Activated T-helper 2 cell treated with anti-CD3 and anti-CD28 coated beads, Interferon-gamma antibody, Interleukin-2, Interleukin-4, amounts not matched to agents 10 μg/mL and 5 μg/mL and 100 μg/mL, durations not matched to agents 14 hours and 24 hours and 36 hours (primary cell): ENCODE results near the gene LOXL1. TPM values are rescaled to one million over a fixed set of nuclear protein-coding genes. Genes with fewer than 3 reads are reported as not detected.

ENCODE experiments used
- DNase-seq: peaks from one replicate; pipeline ENCODE4 v3.0.0; 2021; ENCODE audit warnings: low spot score
- H3K27ac Mint-ChIP-seq: one replicate; pipeline ENCODE4 v1.8.0; 2021; ENCODE audit warnings: mixed read lengths
- H3K27me3 Mint-ChIP-seq: one replicate; pipeline ENCODE4 v1.8.0; 2021; ENCODE audit warnings: low read depth, mixed read lengths
- H3K36me3 Mint-ChIP-seq: one replicate; pipeline ENCODE4 v1.8.0; 2021; ENCODE audit warnings: low read depth, mixed read lengths
- H3K4me1 Mint-ChIP-seq: one replicate; pipeline ENCODE4 v1.8.0; 2021; ENCODE audit warnings: low read depth, mixed read lengths
- H3K4me3 Mint-ChIP-seq: one replicate; pipeline ENCODE4 v1.8.0; 2021; ENCODE audit warnings: low read depth, mild to moderate bottlenecking, moderate library complexity, mixed read lengths
- H3K9me3 Mint-ChIP-seq: one replicate; pipeline ENCODE4 v1.8.0; 2021; ENCODE audit warnings: mixed read lengths
- intact Hi-C: fragments of 100-400 bp; cut with micrococcal nuclease; formaldehyde crosslinking; loops from one replicate; pipeline ENCODE4 v1.15.1; 2023
- total RNA-seq: library from RNA; stranded (reverse); gene quantifications from 2 replicates; pipeline ENCODE4 v1.2.3, GENCODE V29; 2022

LOXL1 gene
- total RNA-seq, 1 donor from 2014 or later = 0.84 TPM

DNA sequence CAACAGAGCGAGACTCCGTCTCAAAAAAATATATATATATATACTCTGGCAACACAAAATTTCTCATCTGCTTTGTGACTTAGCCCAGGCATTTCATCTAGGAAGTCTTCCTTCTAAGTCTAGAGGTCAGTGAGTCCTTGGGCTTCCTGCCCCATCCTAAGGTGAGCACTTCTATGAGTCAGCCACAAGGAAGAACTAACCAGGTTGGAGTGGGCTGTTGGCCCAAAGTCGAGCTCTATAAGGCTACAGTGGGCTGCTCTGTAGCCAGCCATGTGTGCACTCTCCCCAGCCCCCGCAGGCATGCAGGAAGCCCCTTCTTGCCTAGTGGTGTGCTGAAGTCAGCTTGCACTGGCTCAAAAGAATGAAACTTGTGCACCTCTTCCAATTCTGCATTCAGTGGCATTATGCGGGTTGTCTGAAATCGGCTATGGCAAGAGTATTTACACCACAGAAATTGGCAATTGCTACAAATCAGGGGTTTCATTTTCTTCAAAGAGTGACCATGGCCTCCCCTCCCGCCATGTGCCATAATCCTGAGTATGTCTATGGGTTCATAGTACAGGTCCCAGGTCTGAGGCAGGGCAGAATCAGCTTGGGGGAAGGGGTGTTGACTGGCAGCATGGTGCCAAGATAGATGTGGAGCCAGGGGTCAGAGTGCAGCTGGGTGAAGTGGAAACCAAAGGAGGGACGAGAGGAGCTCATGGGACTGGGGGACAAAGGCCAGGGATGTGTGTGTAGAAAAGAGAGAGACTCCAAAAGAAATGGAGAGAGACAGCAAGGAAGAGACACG, 22.0 kb upstream of the LOXL1 start:
- H3K4me3 Mint-ChIP-seq = no peak overlapping the region
- H3K27ac Mint-ChIP-seq = no peak overlapping the region
- H3K4me1 Mint-ChIP-seq = no peaks in the 10 kb centered on the region

DNA sequence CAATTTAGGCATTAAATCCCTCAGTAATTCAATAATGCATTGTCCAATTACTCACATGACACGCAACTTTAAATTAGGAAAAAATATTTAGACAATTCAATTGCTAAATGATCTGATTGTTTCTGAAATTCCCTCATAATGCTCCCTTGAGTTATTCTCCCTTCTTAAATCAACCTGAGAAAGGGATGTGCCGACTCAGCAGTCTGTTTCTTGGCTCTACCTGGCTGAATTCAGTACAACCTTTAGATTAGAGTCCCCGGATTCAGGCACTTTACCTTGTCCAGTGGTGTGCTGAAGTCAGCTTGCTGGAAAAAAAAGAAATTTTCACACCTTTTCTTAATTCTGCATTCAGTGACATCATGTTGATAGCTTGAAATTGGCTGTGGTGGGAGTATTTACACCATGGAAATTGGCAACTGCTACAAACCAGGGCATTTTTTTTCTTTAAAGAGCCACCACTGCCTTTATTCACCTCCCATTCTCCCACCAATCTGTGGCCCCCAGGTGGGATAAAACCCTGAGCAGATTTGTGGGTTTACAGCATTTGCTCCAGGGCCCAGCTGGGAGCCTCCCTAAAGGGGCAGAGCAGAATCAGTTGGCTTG, 20.9 kb upstream of the LOXL1 start:
- H3K27me3 Mint-ChIP-seq = no peaks in the 10 kb centered on the region
- intact Hi-C loops = no loop called here
- H3K27ac Mint-ChIP-seq = no peak overlapping the region

More for the DNA sequence above, 22.0 kb upstream of the LOXL1 start:
- intact Hi-C loops = no loop called here
- Mint-ChIP-seq H3K36me3 (no peaks in the 10 kb centered on the region), H3K9me3 (no peaks in the 10 kb centered on the region), H3K27me3 (no peaks in the 10 kb centered on the region)
- DNase-seq = no peak

DNA sequence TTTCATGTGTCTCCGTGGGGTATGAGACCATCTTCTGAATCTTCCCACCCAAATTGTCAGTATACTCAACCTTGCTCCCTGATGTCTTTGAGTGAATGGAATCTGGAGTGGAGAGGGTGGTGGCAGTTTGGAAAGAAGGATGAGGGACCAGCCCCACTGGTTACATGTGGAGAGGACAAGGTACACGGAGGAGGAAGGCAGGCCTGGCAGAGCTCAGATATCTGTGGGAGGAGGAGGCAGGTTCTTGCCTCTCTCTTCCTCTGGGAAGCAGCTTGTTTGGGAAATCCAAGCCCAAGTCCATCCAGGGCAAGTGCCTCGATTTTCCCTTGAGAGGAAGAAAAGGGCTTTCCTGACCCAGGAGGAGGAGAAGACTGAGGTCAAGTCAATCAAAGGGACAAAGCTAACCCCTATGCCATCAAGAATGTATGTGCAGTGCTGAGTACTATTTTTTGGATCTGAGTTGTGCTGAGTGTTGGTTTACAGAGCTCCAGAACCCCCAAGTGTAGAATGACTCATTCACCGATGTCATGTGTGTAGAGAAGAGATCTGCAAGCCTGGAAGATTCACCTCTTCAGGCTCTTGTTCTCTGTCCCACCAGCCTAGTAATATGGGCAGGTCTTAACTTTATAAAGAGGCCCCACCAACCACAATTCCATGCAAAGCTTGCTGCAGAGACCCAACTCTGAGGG, 19.8 kb upstream of the LOXL1 start:
- Mint-ChIP-seq H3K4me1 (no peaks in the 10 kb centered on the region), H3K36me3 (no peaks in the 10 kb centered on the region), H3K4me3 (no peak overlapping the region), H3K27me3 (no peaks in the 10 kb centered on the region), H3K27ac (no peak overlapping the region), H3K9me3 (no peaks in the 10 kb centered on the region)
- no peak for DNase-seq
- intact Hi-C loops = no loop called here

More for the DNA sequence above, 20.9 kb upstream of the LOXL1 start:
- no peaks in the 10 kb centered on the region for H3K9me3 Mint-ChIP-seq
- no peak overlapping the region for H3K4me3 Mint-ChIP-seq
- DNase-seq = no peak
- H3K4me1 Mint-ChIP-seq = no peaks in the 10 kb centered on the region
- H3K36me3 Mint-ChIP-seq = no peaks in the 10 kb centered on the region

DNA sequence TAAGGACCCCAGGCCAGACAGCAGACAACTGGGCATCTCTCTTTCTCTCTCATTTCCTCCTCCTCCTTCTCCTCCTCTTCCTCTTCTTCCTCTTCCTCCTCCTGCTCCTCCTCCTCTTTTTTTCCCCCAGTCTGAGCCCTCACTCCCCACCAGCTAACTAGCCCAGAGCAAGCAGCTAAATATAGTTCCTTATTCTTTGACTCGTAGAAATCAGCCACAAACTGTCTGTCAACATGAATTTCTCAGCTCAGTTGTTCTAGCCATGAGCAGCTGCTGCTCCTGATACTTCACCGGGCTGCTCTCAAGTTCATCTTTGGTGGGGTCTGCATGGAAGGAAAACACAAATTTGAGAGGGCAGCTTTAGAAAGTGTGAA, 19.2 kb upstream of the LOXL1 start:
- intact Hi-C loops = no loop called here
- H3K4me3 Mint-ChIP-seq = no peak overlapping the region
- H3K4me1 Mint-ChIP-seq = no peaks in the 10 kb centered on the region
- H3K36me3 Mint-ChIP-seq = no peaks in the 10 kb centered on the region
- H3K9me3 Mint-ChIP-seq = no peaks in the 10 kb centered on the region
- H3K27me3 Mint-ChIP-seq = no peaks in the 10 kb centered on the region
- no peak overlapping the region for H3K27ac Mint-ChIP-seq
- DNase-seq = no peak

DNA sequence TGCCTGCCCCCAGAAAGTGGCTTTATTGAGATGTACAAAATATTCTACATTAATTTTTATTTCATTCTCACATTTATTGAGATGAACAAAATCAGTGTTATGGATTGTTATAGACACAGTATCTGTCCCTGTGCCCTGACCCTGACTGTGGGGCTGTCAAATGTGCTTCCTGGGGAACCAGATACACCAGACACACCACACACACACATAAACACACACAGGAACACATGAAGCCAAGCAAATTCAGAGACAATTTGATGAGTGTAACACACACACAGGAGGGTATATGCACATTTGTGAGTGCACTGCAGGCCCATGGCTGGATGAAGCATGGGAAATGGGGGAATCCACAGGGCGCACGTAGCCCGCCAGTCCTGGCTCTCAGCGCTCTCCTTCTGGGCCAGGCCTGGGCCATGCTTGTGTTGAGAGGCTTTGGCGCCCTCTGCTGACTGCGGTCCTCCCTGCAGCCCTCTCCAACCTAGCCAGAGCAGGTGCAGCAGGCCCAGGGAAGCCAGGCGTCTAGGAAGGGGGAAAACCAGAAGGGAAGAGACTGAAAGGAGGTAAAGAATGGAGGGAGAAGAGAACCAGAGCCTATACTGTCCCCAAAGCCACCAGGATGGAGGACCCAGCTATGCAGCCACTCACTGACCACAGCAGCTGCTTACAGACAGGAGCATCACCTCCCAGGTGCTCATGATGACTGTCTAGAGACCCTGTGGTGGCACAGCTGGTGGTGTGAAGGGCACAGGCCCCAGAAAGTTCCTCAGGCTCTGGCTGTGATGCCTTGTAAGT, 18.0 kb upstream of the LOXL1 start:
- intact Hi-C loops = loop anchor here (1.0 kb wide), 2 partner anchors 11 to 34 kb away; no protein-coding TSS in a partner anchor
- Mint-ChIP-seq H3K27ac (no peak overlapping the region), H3K27me3 (no peaks in the 10 kb centered on the region)

DNA sequence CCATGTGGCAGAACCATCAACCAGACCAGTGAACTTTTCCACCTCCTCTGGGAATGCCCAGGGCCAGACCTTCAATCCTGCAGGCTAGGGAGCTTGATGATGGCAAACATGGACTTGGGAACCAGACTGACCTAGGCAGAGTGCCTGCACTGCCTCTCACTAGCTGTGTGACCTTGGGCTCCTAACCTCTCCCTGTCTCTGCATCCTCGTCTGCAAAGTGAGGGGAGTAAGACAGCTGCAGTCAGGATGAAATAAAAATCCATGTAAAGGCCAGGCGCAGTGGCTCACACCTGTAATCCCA, 17.5 kb upstream of the LOXL1 start:
- Mint-ChIP-seq H3K4me3 (no peak overlapping the region), H3K27ac (no peak overlapping the region), H3K36me3 (no peaks in the 10 kb centered on the region), H3K9me3 (no peaks in the 10 kb centered on the region), H3K27me3 (no peaks in the 10 kb centered on the region), H3K4me1 (no peaks in the 10 kb centered on the region)
- intact Hi-C loops = loop anchor here (1.0 kb wide), 2 partner anchors 11 to 34 kb away; no protein-coding TSS in a partner anchor
- no peak for DNase-seq

More for the DNA sequence above, 18.0 kb upstream of the LOXL1 start:
- Mint-ChIP-seq H3K9me3 (no peaks in the 10 kb centered on the region), H3K4me1 (no peaks in the 10 kb centered on the region), H3K4me3 (no peak overlapping the region), H3K36me3 (no peaks in the 10 kb centered on the region)
- DNase-seq = peak; percentile 55

DNA sequence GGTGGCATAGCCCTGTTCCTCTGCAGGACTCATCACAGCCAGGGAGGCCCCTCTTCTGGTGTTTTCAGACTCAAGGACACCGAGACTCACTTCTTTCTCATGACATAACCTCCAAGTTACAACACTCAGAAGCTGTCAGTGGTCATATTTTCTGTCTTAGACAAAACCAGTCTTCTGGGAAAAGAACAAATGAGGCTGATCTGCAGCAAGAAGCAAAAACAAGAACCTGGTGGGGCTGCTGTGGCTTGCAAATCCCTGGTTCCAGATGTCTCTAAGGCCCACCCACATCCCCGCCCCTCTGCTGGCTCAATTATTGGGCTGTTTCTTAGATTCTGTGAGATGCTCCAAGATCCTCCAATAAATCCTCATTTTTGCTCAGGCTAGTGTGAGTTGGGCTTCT, 16.6 kb upstream of the LOXL1 start:
- intact Hi-C loops = no loop called here
- H3K9me3 Mint-ChIP-seq = no peaks in the 10 kb centered on the region
- no peak overlapping the region for H3K27ac Mint-ChIP-seq
- H3K27me3 Mint-ChIP-seq = no peaks in the 10 kb centered on the region
- H3K36me3 Mint-ChIP-seq = no peaks in the 10 kb centered on the region
- H3K4me3 Mint-ChIP-seq = no peak overlapping the region
- DNase-seq = no peak
- H3K4me1 Mint-ChIP-seq = peaks cover 3% of the 10 kb centered on the region

DNA sequence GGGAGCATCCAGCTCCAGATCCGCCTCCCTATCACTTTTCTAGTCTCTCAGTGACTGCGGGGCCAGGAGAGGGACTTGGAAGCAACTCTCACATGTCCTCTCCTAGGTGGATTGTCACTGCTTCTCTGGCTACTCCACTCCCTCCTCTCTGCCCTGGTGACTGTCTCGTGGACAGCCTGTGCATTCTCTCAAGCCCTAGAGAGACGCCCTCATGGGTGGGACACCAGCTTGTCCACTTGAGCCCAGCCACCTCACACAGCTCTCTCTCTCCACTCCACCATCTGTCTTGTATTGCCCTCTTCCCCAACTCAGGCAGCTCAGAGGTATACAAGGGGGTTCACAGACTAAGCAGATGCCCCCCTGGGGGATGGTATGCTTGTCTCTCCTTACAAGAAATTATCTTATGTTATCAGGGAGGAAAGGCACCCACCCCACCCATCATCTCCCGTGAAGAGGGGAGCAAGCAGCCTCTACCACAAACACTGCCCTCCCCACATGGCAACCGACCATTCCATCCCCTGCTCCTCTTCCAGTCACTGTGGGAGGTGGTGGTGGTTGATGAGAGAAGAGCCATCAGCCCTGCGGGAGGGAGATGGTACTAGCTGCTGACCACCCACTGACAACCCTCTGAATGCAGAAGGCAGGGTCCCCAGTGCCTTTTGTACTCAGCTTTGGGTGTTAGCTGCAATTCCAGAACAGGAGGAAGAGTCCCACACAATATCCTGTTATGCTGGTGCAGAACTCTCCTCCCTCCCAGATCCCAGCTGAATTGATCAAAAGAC, 15.5 kb upstream of the LOXL1 start:
- no peak overlapping the region for H3K4me3 Mint-ChIP-seq
- intact Hi-C loops = no loop called here
- no peaks in the 10 kb centered on the region for H3K27me3 Mint-ChIP-seq
- no peaks in the 10 kb centered on the region for H3K36me3 Mint-ChIP-seq
- H3K9me3 Mint-ChIP-seq = no peaks in the 10 kb centered on the region
- H3K4me1 Mint-ChIP-seq = peaks cover 3% of the 10 kb centered on the region
- DNase-seq = no peak
- no peak overlapping the region for H3K27ac Mint-ChIP-seq

DNA sequence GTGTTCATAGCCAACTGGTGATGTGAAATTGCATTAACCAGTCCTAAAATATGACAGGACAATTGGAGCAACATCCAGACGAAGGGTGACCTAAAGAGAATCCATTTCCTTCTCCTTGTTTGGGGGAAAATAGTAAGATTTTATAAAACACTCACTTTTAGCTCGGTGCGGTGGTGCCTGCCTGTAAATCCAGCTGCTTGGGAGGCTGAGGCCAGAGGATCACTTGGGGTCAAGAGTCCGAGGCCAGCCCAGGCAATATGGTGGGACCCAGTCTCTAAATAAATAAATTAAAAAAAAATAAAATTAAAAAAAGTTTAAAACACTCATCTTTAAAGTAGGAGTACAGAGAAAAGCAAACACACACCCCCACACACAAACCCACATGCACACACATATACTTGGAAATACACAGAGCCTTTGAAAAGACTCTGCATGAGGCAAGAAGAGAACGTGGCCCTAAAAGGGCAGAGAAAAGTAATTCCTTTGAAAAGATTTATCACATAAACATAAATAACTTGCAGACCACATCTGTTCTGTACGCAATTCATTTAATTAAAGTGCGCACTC, 14.1 kb upstream of the LOXL1 start:
- no peak for DNase-seq
- peaks cover 3% of the 10 kb centered on the region for H3K4me1 Mint-ChIP-seq
- no peaks in the 10 kb centered on the region for H3K27me3 Mint-ChIP-seq
- no peak overlapping the region for H3K27ac Mint-ChIP-seq
- H3K4me3 Mint-ChIP-seq = no peak overlapping the region
- H3K9me3 Mint-ChIP-seq = no peaks in the 10 kb centered on the region
- intact Hi-C loops = no loop called here
- peaks cover 6% of the 10 kb centered on the region for H3K36me3 Mint-ChIP-seq

DNA sequence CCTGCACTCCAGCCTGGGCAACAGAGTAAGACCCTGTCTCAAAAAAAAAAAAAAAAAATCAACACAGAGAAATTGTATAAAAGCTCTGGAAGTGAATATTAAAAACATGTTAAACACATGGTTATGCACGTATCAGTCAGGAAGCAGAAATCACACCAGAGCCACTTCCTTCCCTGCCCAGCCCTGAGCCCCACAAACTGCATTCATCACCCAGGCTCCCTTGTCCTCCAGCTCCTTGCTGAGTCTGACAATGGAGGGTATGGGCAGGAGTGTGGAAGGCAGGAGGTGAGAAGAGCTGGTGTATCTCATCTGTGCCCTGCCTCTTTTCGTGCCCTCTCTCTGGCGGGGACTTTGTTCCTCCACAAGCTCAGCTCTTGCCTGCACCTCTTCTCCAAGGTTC, 12.1 kb upstream of the LOXL1 start:
- no peak for DNase-seq
- H3K4me3 Mint-ChIP-seq = no peak overlapping the region
- H3K27me3 Mint-ChIP-seq = no peaks in the 10 kb centered on the region
- H3K27ac Mint-ChIP-seq = no peak overlapping the region
- peaks cover 12% of the 10 kb centered on the region for H3K9me3 Mint-ChIP-seq
- peaks cover 21% of the 10 kb centered on the region for H3K36me3 Mint-ChIP-seq
- H3K4me1 Mint-ChIP-seq = peaks cover 3% of the 10 kb centered on the region
- intact Hi-C loops = no loop called here

DNA sequence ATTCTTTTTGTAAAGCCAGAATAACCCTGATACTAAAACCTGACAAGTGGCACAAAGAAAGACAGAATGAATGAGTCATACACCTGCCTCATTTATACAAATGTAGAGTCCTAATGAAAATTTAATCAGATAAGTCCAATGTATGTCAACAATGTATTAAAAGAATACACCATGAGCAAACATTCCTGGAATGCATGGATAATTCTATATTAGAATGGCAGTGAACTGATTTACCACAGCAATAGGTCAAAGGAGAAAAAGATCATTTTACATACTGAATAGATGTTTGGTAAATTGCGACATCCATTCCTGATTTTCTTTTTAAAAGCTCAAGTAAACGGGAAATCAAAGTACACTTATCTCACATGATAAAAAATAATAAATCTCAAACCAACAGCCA, 11.2 kb upstream of the LOXL1 start:
- Mint-ChIP-seq H3K27ac (no peak overlapping the region), H3K9me3 (peaks cover 12% of the 10 kb centered on the region), H3K4me3 (no peak overlapping the region), H3K27me3 (no peaks in the 10 kb centered on the region), H3K36me3 (peaks cover 21% of the 10 kb centered on the region), H3K4me1 (peaks cover 3% of the 10 kb centered on the region)
- DNase-seq = no peak
- intact Hi-C loops = no loop called here

DNA sequence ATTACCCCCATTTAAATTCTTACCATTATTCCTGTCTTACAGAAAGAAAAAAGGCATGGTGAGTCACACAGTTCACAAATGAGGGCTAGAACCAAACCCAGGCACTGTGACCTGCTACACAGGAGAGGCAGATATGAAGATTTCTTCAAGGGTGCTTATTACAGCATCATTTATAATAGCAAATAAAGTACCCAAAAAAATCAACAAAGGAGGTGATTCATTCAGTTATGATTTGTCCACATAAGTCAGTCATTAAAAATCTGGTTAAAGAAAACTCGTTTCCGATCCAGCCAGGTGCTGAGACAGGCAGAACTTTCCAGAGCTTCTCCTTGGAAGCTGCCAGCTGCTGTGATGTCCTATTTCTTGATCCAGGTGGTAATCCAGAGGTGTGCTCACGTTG, 7.5 kb upstream of the LOXL1 start:
- DNase-seq = no peak
- Mint-ChIP-seq H3K4me1 (peaks cover 21% of the 10 kb centered on the region), H3K36me3 (peaks cover 21% of the 10 kb centered on the region), H3K27me3 (no peaks in the 10 kb centered on the region), H3K27ac (no peak overlapping the region), H3K9me3 (peaks cover 12% of the 10 kb centered on the region), H3K4me3 (no peak overlapping the region)
- intact Hi-C loops = no loop called here
